ENCODE data around the gene GJE1.
"Not testable (repeated sequence)": the region's sequence is repeated elsewhere in the genome, so short reads cannot be mapped to it uniquely, and the experiment has no call there.

Gene GJE1, protein sequence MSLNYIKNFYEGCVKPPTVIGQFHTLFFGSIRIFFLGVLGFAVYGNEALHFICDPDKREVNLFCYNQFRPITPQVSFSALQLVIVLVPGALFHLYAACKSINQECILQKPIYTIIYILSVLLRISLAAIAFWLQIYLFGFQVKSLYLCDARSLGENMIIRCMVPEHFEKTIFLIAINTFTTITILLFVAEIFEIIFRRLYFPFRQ

DNA sequence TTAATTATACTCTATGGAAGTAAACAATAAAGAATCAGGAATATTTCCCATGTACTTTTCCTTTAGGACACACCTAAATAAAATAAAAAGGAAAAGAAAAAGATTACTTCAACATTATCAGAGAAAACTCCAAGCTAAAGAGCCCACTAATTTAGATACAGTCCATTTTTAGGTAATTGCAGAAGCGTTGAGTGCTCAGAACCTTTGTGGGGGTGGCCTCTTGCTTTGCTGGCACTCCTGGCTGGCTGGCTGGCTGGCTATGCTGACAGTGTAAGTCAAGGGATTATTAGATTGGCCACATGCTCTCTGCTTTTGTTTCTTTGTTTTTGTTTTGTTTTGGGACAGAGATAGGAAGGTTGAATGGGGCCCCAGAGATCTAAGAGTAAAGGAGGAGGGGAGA is at the start of gene GJE1:
Gene GJE1, plus strand, starts transcription at position 301 of the 400 bp plus-strand sequence. CDS start 234 bp downstream, outside the sequence.
- no peak for DNase-seq

DNA sequence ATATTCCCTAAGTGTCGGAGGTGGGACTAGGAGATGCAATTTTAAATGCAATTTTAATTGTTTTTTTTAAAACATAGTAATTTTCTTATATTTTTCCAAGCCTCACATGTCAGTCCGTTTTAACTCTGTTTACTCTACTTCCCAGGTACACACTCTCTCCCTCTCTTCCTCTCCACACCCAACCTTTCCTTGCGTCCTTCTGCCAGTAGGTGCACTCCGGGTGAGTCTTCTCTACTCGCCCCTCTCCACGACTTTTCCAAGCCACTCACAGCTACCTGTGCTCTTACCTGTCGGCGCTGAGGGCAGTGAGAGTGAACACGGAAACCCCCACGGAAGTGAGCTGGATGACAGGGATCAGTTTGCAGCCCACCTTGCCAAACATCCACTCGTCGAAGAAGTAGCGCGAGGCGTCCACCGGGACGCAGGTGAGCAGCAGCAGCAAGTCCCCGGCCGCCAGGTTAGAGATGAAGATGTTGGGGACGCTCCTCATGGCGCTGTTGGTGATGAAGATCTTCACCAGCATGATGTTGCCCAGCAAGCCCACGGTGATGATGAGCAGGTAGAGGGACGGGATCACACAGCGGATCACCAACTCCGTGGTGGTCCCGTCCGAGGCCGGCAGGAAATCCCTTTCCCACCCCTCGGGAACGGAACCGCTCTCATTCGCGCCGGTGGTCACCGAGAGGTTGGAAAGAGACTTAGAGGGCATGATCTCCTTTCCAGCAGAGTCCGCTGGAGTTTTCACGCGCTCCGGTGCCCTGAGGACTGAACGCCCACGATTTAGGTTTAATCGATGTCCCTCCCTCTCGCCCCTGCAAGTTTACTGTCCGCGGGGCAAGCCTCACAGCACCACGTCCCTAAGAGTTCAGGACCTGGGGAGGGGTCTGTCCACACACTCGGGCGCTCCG is 44.5 kb upstream of the GJE1 start:
- DNase-seq, result no peak

DNA sequence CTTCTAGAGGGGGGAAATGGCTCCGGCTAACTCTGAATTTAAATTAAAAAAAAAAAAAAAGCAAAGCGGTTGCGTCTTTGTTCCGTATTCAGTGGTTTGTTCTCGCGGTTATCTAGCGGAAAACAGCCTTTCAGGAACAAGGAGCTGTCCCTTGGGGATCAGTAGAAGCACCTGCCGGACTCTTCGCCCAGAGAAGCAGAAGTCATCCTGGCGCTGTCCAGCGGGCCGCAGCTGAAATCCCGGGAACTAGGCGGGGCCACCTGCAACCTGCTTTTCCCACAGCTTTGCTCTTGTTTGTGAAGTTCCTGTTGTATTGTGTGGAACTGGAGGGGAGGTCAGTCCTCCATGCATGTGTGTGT is 43.9 kb upstream of the GJE1 start:
- no peak for DNase-seq

DNA sequence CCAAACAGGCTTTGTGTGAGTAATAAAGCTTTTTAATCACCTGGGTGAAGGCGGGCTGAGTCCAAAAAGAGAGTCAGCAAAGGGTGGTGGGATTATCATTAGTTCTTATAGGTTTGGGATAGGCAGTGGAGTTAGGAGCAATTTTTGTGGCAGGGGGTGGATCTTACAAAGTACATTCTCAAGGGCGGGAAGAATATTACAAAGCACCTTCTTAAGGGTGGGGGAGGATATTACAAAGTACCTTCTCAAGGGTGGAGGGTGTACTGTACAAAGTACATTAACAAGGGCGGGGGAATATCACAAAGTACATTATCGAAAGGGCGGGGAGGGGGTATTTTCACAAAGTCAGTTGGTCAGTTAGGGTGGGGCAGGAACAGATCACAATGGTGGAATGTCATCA is 27.9 kb upstream of the GJE1 start:
- DNase-seq, result not testable (repeated sequence)

- DNase-seq, result not testable (repeated sequence)
Observed at GRCh38 chr6:142110820-142111219, 21.9 kb upstream of the GJE1 start.

GRCh38 chr6:142112451-142113061 is 20.2 kb upstream of the GJE1 start:
- no peak for DNase-seq

GRCh38 chr6:142117366-142117765 is 15.4 kb upstream of the GJE1 start:
- no peak for DNase-seq

DNA sequence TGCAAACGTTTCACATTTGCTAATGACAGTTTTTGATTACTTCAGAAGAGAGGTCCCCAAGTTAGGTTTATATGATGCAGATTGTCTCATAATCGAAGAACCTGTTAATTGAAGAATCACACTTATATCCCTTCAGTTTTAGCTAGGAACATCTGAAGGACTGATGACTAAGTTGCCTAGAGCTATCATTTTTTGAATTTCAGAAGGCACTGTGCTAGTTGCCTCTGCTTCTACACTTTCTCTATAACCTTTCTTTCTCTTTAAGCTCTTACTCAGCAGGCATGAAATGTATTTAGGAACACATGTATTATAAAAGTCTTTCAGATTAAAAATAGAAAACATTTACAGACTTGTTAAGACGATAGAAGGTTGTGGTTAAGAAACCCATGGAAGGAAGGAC is 14.4 kb upstream of the GJE1 start:
- DNase-seq, result no peak

- DNase-seq, result no peak
Observed at GRCh38 chr6:142118925-142119324, 13.8 kb upstream of the GJE1 start.

- no peak for DNase-seq
Observed at GRCh38 chr6:142121342-142121741, 11.4 kb upstream of the GJE1 start.

DNA sequence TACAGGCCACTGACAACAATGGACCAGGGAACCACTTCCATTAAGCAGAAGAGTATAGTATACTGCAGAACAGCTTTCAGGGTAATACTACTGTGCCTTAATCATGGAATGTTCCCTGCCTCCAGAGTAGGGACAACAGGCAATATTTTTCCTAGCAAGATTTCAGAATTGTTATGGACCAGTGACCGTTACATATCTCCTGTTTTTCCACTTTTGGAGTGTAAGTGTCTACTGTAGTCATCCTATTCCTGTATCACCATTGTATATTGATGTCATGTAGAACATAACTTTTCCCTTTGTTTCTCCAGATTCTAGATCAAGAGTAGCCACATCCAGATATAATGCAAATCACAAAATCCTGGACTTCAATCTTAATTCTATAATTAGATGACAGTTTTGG is 1.9 kb upstream of the GJE1 start:
- no peak for DNase-seq

- DNase-seq, result no peak
Observed at GRCh38 chr6:142138876-142139275, 6.2 kb downstream of the GJE1 start.

DNA sequence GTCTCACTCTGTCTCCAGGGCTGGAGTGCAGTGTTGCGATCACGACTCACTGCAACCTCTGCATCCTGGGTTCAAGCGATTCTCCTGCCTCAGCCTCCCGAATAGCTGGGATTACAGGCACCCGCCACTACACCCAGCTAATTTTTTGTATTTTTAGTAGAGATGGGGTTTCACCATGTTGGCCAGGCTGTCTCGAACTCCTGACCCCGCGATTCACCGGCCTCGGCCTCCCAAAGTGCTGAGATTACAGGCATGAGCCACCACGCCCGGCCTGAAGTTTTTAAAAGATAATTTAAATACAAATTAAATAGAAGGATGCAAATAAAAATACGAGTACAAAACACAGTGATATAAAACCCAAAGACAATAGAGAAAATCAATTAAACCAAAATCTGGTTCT is 8.8 kb downstream of the GJE1 start:
- DNase-seq, result not testable (repeated sequence)

GRCh38 chr6:142146828-142147662 is 14.3 kb downstream of the GJE1 start, which contains the start of the genes NMBR and VTA1:
TSS of gene NMBR (minus strand) at chr6:142147122. CDS start at chr6:142088658, 58,464 bp downstream.
TSS of gene VTA1 (plus strand) at chr6:142147263. CDS start at chr6:142147288, 25 bp downstream.
- DNase-seq, result peak; percentile 96

DNA sequence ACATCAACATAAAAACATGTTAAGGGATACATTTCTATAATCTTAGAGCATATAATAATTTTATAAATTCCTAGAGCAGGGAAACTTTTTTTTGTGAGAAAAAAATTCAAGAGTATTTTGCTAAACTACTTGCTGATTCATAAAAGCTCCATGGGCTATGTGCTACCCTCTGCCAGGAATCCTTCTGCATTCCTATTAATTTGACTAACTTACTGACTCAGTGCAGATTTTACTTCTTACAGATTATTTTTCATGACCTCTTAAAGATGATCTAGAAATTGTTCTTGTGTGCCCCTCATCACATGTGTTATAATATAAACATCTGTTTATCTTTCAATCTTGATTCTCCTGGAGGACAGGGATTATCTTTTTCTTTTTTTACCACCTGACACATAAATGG is 20.0 kb downstream of the GJE1 start:
- no peak for DNase-seq

DNA sequence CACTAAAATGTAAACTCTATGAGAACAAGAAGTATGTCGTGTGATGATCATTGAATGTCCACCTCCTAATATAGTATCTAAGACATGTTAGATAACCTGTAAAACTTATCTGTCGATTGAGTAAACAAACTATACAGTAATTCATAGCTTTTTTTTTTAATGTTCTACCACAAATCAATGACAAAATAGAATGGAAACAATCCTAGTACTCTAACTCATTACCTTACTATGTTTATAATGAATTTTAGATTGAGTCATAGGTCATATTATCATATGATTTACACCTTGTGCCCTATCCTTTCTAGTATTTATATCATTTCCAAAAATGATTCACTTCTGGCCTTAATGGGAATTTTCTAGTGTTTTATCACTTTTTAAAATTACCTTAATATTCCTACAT is 20.5 kb downstream of the GJE1 start:
- DNase-seq, result no peak

- DNase-seq, result no peak
Observed at GRCh38 chr6:142154336-142154735, 21.6 kb downstream of the GJE1 start.

GRCh38 chr6:142155091-142155490 is 22.4 kb downstream of the GJE1 start:
- DNase-seq, result no peak

- DNase-seq, result no peak
Observed at GRCh38 chr6:142155895-142156757, 23.4 kb downstream of the GJE1 start.

DNA sequence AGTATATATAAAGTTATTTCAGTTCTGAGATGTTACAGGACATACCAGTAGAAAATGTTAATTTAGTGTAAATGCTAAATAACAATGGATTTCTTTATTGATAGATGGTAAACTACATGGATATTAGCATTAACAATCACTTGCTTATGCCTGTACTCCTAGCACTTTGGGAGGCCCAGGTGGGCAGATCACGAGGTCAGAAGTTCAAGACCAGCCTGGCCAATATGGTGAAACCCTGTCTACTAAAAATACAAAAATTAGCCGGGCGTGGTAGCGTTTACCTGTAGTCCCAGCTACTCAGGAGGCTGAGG is 24.0 kb downstream of the GJE1 start:
- not testable (repeated sequence) for DNase-seq

GRCh38 chr6:142162780-142163179 is 30.1 kb downstream of the GJE1 start:
- DNase-seq, result peak; percentile 28

DNA sequence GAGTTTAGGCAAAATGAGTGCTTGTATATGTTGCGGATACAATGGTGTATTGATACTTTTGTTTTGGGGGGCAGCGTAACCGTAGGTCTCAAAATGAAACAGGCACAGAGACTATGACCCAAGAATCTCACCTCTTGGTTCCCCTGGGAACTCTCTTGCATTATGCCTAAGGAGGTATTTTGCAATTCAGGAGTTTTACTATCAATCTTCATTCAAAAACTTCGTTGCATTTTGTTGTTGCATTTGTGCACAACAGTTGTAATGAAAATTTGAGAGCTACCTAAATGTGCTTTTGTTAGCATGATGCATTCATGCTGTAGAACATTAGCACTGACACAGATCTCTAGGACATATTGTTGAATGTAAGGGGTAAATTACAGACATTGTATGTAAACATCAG is 32.5 kb downstream of the GJE1 start:
- DNase-seq, result no peak
